ENCODE measurements around the gene CISD3. TPM values are rescaled to one million over a fixed set of nuclear protein-coding genes. Genes with fewer than 3 reads are reported as not detected.

Gene CISD3
- total RNA-seq, 1 donor from 2014 or later = 27.6 TPM

GRCh38 chr17:38766341-38766740 lies 36.2 kb downstream of the CISD3 start:
- no peaks in the 10 kb centered on the region for H3K9me3 ChIP-seq
- intact Hi-C loops (cut with DNase I) = no loop called here
- H3K36me3 ChIP-seq = peaks cover 81 to 93% of the 10 kb centered on the region in 2 donors
- H3K4me3 ChIP-seq = no peak overlapping the region
- DNase-seq (ENCODE audit: low spot score in 2 of 2) = no peak
- no peak overlapping the region for H3K27ac ChIP-seq
- no peaks in the 10 kb centered on the region for H3K27me3 ChIP-seq
- no peak for TF ChIP-seq CTCF (IDR thresholded peaks at IDR 0.05)
- H3K4me1 ChIP-seq = no peaks in the 10 kb centered on the region

- Histone ChIP-seq H3K36me3 (peaks cover 81 to 98% of the 10 kb centered on the region in 2 donors), H3K4me3 (no peak overlapping the region), H3K9me3 (no peaks in the 10 kb centered on the region), H3K27me3 (no peaks in the 10 kb centered on the region), H3K27ac (no peak overlapping the region), H3K4me1 (no peaks in the 10 kb centered on the region)
- TF ChIP-seq CTCF (IDR thresholded peaks at IDR 0.05) = no peak
- intact Hi-C loops (cut with DNase I) = no loop called here
- no peak for DNase-seq (ENCODE audit: low spot score in 2 of 2)
These were observed 38.3 kb downstream of the CISD3 start for GRCh38 chr17:38768417-38768816.

- H3K27ac ChIP-seq = no peak overlapping the region
- no peaks in the 10 kb centered on the region for H3K4me1 ChIP-seq
- no peak overlapping the region for H3K4me3 ChIP-seq
- peaks cover 96 to 100% of the 10 kb centered on the region in 2 donors for H3K36me3 ChIP-seq
- no peak for DNase-seq (ENCODE audit: low spot score in 2 of 2)
- no peaks in the 10 kb centered on the region for H3K9me3 ChIP-seq
- intact Hi-C loops (cut with DNase I) = no loop called here
- no peaks in the 10 kb centered on the region for H3K27me3 ChIP-seq
- TF ChIP-seq CTCF (IDR thresholded peaks at IDR 0.05) = no peak
These were observed 43.1 kb downstream of the CISD3 start for GRCh38 chr17:38773258-38773657.

- no peaks in the 10 kb centered on the region for H3K9me3 ChIP-seq
- no peak for DNase-seq (ENCODE audit: low spot score in 2 of 2)
- no peak overlapping the region for H3K4me3 ChIP-seq
- H3K4me1 ChIP-seq = no peaks in the 10 kb centered on the region
- H3K36me3 ChIP-seq = peaks cover 98 to 100% of the 10 kb centered on the region in 2 donors
- no peak for TF ChIP-seq CTCF (IDR thresholded peaks at IDR 0.05)
- H3K27me3 ChIP-seq = no peaks in the 10 kb centered on the region
- intact Hi-C loops (cut with DNase I) = no loop called here
- no peak overlapping the region for H3K27ac ChIP-seq
These were observed 47.6 kb downstream of the CISD3 start for GRCh38 chr17:38777641-38778250.

- no peaks in the 10 kb centered on the region for H3K27me3 ChIP-seq
- DNase-seq (ENCODE audit: low spot score in 2 of 2) = no peak
- H3K4me3 ChIP-seq = no peak overlapping the region
- H3K36me3 ChIP-seq = peaks cover 98% of the 10 kb centered on the region in 2 donors
- H3K9me3 ChIP-seq = no peaks in the 10 kb centered on the region
- H3K4me1 ChIP-seq = no peaks in the 10 kb centered on the region
- intact Hi-C loops (cut with DNase I) = no loop called here
- TF ChIP-seq CTCF (IDR thresholded peaks at IDR 0.05) = no peak
- H3K27ac ChIP-seq = no peak overlapping the region
These were observed 50.0 kb downstream of the CISD3 start for GRCh38 chr17:38779965-38780752.
